Suprapubic skin (tissue), 4 donors: Measurements from ENCODE around the gene STK32B. TPM values are rescaled to one million over a fixed set of nuclear protein-coding genes. Genes with fewer than 3 reads are reported as not detected.

ENCODE experiments used
- DNase-seq, 2 donors: peaks; one replicate each; pipeline ENCODE4 v3.0.0-alpha.2; 2019; ENCODE audit warnings: low spot score in 2 of 2
- H3K27ac ChIP-seq: fragments of 200-600 bp; sonication (generic); one replicate; pipeline ENCODE4 v1.5.1; 2019
- H3K27me3 ChIP-seq: fragments of 200-600 bp; sonication (generic); one replicate; pipeline ENCODE4 v1.5.1; 2019
- H3K36me3 ChIP-seq: fragments of 200-600 bp; sonication (generic); one replicate; pipeline ENCODE4 v1.5.1; 2019
- H3K4me1 ChIP-seq: fragments of 200-600 bp; sonication (generic); one replicate; pipeline ENCODE4 v1.5.1; 2019
- H3K4me3 ChIP-seq: fragments of 200-600 bp; sonication (generic); one replicate; pipeline ENCODE4 v1.5.1; 2019; ENCODE audit warnings: mild to moderate bottlenecking
- H3K9me3 ChIP-seq: fragments of 200-600 bp; sonication (generic); one replicate; pipeline ENCODE4 v1.5.1; 2019
- CTCF ChIP-seq, 2 donors: fragments of 200-600 bp in 1 of 2; fragments of 450-650 bp in 1 of 2; sonication (generic) in 1 of 2; IDR thresholded peaks; one replicate each; pipeline ENCODE4 v1.5.1; 2016 to 2019; ENCODE audit warnings: antibody characterized with exemption in 2 of 2, mild to moderate bottlenecking in 1 of 2, moderate library complexity in 1 of 2
- EP300 ChIP-seq: sonication (generic); formaldehyde crosslinking; IDR thresholded peaks from one replicate; pipeline ENCODE4 v1.6.1; 2017; ENCODE audit warnings: antibody characterized with exemption
- POLR2A ChIP-seq, 2 donors: fragments of 450-650 bp; IDR thresholded peaks; one replicate each; pipeline ENCODE4 v1.6.1; 2017; ENCODE audit warnings: antibody characterized with exemption in 2 of 2, mild to moderate bottlenecking in 2 of 2, moderate library complexity in 2 of 2
- POLR2AphosphoS5 ChIP-seq, 3 donors: sonication (generic); formaldehyde crosslinking; IDR thresholded peaks; one replicate each; pipeline ENCODE4 v1.6.1; 2017; ENCODE audit warnings: antibody characterized with exemption in 3 of 3
- WGBS: methylation state at CpG from one replicate; pipeline ENCODE4 v1.1.5; 2018; 5-methylcytosine and 5-hydroxymethylcytosine counted together
- total RNA-seq, 4 donors: library from RNA; depleted of rRNA; stranded (reverse); fragments of >200 nt; gene quantifications; one replicate each; pipeline ENCODE4 v1.1.0, GENCODE V29; 2016

Gene STK32B
- total RNA-seq, 4 donors from 2014 or later, result 0.76 to 2.2 (median 1.2) TPM

GRCh38 chr4:5126231-5126630 is 75.0 kb downstream of the STK32B start:
- no peak overlapping the region for H3K27ac ChIP-seq
- H3K36me3 ChIP-seq, result no peaks in the 10 kb centered on the region
- no peaks in the 10 kb centered on the region for H3K27me3 ChIP-seq
- TF ChIP-seq POLR2A (IDR thresholded peaks at IDR 0.05) (no peak), CTCF (IDR thresholded peaks at IDR 0.05) (no peak), POLR2AphosphoS5 (IDR thresholded peaks at IDR 0.05) (no peak), EP300 (no peak)
- no peak for DNase-seq
- no peak overlapping the region for H3K4me3 ChIP-seq
- no peaks in the 10 kb centered on the region for H3K9me3 ChIP-seq
- H3K4me1 ChIP-seq, result no peaks in the 10 kb centered on the region
- 72% methylated on average over 5 of the region's 5 CpGs for WGBS

- Histone ChIP-seq H3K4me1 (no peaks in the 10 kb centered on the region), H3K27me3 (no peaks in the 10 kb centered on the region), H3K4me3 (no peak overlapping the region), H3K27ac (no peak overlapping the region), H3K36me3 (no peaks in the 10 kb centered on the region), H3K9me3 (no peaks in the 10 kb centered on the region)
- 86% methylated on average over 5 of the region's 5 CpGs for WGBS
- no peak for TF ChIP-seq CTCF (IDR thresholded peaks at IDR 0.05)
- TF ChIP-seq POLR2AphosphoS5 (IDR thresholded peaks at IDR 0.05), result no peak
- no peak for TF ChIP-seq EP300
- TF ChIP-seq POLR2A (IDR thresholded peaks at IDR 0.05), result no peak
- DNase-seq, result no peak
Observed at GRCh38 chr4:5126857-5127256, 75.6 kb downstream of the STK32B start.

- 69% methylated on average over 7 of the region's 7 CpGs for WGBS
- no peaks in the 10 kb centered on the region for H3K9me3 ChIP-seq
- no peaks in the 10 kb centered on the region for H3K4me1 ChIP-seq
- H3K27me3 ChIP-seq, result no peaks in the 10 kb centered on the region
- DNase-seq, result no peak
- H3K4me3 ChIP-seq, result no peak overlapping the region
- H3K27ac ChIP-seq, result no peak overlapping the region
- no peaks in the 10 kb centered on the region for H3K36me3 ChIP-seq
- TF ChIP-seq POLR2A (IDR thresholded peaks at IDR 0.05), result no peak
- TF ChIP-seq POLR2AphosphoS5 (IDR thresholded peaks at IDR 0.05), result no peak
- no peak for TF ChIP-seq EP300
- TF ChIP-seq CTCF (IDR thresholded peaks at IDR 0.05), result no peak
Observed at GRCh38 chr4:5127556-5127955, 76.3 kb downstream of the STK32B start.

- Histone ChIP-seq H3K27ac (no peak overlapping the region), H3K27me3 (no peaks in the 10 kb centered on the region), H3K4me1 (no peaks in the 10 kb centered on the region), H3K9me3 (no peaks in the 10 kb centered on the region), H3K4me3 (no peak overlapping the region), H3K36me3 (no peaks in the 10 kb centered on the region)
- no peak for DNase-seq
- no peak for TF ChIP-seq CTCF (IDR thresholded peaks at IDR 0.05)
- no peak for TF ChIP-seq POLR2A (IDR thresholded peaks at IDR 0.05)
- no peak for TF ChIP-seq EP300
- no peak for TF ChIP-seq POLR2AphosphoS5 (IDR thresholded peaks at IDR 0.05)
- 64% methylated on average over 5 of the region's 5 CpGs for WGBS
Observed at GRCh38 chr4:5128569-5128968, 77.3 kb downstream of the STK32B start.

GRCh38 chr4:5133201-5133600 is 81.9 kb downstream of the STK32B start:
- H3K9me3 ChIP-seq, result no peaks in the 10 kb centered on the region
- WGBS, result 97% methylated on average over 2 of the region's 2 CpGs
- TF ChIP-seq CTCF (IDR thresholded peaks at IDR 0.05), result no peak
- no peak for TF ChIP-seq POLR2A (IDR thresholded peaks at IDR 0.05)
- no peak for TF ChIP-seq EP300
- no peak for TF ChIP-seq POLR2AphosphoS5 (IDR thresholded peaks at IDR 0.05)
- no peak for DNase-seq
- no peaks in the 10 kb centered on the region for H3K27me3 ChIP-seq
- H3K36me3 ChIP-seq, result no peaks in the 10 kb centered on the region
- no peak overlapping the region for H3K4me3 ChIP-seq
- peaks cover 6% of the 10 kb centered on the region for H3K4me1 ChIP-seq
- no peak overlapping the region for H3K27ac ChIP-seq
